NOMO-1 (cell line): ENCODE data around the gene DRC3.

Experiments used
- DNase-seq, 2 experiments: peaks; one replicate each; lab custom pipeline; 2025; ENCODE audit not compliant: unreplicated experiment in 2 of 2; lab: John Stamatoyannopoulos, UW

DRC3 gene

DNA sequence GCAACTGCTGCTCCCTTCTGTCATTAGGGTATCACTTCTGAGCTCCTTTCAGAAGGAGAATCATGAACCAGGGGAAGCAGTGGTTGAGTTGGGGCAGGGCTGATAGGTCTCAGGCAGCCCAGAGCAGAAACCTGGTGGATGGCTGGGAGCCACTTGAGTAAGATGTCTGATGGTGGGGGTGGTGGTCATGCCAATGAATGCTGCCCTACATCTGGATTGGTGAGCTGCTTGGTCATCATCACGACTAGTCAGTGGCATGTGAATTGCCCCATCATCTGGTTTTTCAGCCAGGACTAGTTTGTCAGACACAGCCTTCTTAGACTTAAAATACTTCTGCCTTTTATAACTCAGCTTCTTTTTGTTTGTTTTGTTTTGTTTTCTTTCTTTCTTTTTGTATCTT is 69.1 kb downstream of the DRC3 start:
- no peak for DNase-seq

DNA sequence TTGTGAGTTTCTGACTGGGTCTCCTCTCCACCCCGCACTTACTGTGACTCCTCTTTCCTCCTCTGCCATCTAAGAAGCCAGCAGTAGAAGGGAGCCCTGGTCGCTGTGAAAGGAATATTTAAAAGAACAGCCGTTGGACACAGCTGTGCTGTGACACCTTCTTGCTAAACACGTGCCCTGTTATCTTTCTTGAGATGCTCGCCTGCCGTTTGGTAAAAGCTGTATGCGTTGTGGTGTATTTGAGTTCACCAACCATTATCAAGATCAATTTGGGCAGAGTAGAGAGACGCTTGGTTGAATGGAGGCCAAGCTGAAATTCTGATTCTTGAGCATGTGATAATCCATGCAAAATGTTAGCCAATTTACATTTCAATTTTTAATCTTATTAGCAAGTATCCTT is 70.3 kb downstream of the DRC3 start:
- DNase-seq: no peak

DNA sequence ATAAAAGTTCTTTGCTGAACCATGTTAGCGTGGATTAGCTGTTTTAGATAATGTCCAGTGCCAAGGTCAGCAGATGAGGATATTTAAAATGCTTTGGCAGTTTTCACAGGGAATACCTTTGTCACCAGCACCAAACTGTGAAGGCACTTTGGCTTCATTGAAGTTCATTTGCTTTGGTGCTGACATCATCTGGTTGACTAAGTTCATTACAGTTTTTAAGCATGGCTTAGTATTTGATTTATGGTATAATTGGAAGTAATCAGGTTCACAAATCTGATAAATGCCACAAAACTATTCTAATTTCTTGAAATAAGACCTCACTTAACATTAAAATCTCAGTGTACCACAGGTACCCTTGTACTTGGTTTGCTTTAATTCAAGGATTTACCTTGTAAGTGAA is 70.8 kb downstream of the DRC3 start:
- DNase-seq: no peak

DNA sequence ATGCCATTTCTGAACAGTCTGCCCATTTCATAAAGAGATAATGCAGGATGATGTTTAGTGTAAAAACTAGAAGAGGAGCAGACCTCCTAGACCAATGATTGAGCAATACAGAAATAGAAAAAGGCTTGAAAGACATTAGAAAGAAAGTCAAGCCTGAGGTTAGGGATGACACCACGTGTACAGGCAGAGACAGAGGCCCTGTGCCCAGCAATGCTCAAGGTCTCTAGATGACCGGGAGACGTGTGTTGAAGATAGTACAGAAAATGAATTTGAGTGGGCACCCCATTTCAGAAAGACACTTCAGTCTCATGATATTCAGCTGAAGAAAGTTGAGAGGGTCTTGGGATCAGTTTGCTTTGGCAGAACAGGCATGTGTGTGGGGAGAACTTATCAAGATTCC is 71.9 kb downstream of the DRC3 start:
- DNase-seq: no peak

DNA sequence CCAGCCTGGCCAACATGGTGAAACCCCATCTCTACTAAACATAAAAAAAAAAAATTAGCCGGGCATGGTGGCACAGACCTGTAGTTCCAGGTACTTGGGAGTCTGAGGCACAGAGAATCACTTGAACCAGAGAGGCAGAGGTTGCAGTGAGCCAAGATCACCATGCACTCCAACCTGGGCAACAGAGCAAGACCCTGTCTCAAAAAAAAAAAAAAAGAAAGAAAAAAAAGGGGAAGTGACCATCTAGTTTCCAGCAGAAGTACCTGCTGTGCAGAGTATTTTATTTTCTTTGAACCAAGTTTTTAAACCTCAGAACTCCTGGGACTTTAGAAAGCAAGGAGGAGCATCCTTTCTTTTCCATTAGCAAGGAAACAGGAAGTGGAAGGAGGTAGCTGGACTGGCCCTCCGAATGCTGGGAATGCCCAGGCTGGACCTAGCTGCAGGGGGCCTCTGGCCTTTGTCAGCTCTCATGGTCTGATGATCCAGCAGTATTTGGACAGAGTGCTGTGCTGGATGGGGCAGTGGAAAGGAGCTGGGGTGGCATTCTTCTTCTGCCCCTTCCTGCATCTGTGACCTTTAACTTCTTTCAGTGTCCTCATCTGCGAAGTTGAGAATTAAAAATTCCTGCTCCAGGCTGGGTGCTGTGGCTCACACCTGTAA is 73.2 kb downstream of the DRC3 start:
- DNase-seq: no peak

DNA sequence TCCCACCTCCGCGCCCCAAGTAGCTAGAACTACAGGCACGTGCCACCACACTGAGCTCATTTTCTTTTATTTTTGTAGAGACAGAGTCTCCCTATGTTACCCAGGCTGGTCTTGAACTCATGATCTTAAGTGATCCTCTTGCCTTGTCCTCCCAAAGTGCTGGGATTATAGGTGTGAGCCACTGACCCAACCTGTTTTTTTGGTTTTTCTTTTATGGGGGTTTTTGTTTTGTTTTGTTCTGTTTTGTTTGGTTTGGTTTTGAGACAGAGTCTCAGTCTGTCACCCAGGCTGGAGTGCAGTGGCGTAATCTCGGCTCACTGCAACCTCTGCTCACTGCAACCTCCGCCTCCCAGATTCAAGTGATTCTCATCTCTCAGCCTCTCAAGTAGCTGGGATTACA is 82.9 kb downstream of the DRC3 start:
- DNase-seq: no peak

DNA sequence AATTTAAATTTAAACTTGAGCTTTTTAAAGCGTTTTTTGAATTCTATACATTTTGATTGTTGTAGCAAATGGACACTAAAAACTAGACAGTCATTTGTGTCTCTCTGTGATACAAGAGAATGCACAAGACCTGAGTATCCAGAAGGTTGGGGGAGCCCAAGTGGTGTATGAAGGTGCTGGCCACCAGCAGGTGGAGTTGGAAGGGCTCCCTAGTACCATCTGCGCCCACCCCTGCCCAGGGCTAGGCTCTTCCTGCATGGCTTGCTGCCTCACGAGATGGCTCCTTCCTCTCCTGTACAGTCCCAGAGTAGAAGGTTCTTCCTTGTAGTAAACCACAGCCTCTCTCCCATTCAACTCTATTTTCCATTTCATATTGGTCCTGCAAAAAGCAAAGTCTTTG is 83.6 kb downstream of the DRC3 start:
- no peak for DNase-seq

DNA sequence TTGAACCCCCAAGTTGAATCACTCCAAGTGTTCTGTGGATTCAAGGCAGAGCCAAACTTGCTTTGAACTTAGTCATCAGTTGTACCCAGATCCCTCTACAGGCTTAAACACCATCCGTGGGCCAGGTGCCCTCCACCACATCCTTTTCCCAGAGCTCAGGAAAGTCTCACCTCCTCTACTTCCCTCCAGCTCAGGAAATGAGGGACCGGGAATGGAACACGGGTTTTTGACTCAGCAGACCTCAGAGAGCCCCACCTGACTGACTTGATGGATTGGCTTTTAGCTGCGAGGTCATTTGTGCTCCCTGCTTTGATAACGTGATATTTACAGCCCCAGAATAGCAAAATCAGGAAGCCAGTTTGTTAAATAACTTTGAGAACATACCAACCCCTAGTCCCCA is 86.6 kb downstream of the DRC3 start:
- DNase-seq: no peak

DNA sequence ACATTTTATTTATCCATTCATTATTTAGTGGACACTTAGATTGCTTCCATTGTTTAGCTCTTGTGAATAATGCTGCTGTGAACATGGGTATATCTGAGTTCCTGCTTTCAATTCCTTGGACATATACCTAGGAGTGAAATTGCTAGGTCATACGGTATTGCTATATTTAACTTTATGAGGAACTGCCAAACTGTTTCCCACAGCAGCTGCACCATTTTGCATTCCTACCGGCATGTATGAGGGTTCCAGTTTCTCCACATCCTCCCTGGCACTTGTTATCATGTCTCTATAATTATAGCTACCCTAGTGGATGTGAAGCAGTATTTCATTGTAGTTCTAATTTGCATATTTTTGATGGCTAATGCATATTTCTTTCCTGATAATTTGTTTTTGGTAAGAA is 91.4 kb downstream of the DRC3 start:
- DNase-seq: no peak

DNA sequence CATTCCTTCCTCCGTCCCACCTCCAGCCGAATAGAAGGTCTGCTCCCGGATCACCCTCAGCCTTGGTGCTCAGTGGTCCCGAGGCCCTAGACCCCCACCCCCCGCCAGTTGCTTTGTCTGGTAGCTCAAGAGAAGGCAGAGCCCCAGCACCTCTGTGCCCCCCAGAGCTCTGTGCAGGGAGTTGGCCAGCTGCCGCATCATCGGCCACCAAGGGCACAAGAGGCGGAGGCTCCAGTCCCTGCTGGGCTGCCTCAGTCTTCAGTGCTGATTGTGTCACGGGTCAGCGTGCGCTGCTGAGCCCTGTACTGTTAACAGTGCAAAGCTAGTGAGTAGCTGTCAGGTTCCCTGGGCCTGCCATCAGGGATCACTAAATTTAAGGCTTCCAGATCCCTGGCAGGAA is 92.9 kb downstream of the DRC3 start:
- DNase-seq: no peak
